CD4-positive, alpha-beta T cell treated with Interferon gamma for 1 hour (primary cell): ENCODE results near the gene LGALS12.

Experiments used
- DNase-seq: peaks from one replicate; pipeline ENCODE4 v3.0.0-alpha.2; 2020

The LGALS12 gene

DNA sequence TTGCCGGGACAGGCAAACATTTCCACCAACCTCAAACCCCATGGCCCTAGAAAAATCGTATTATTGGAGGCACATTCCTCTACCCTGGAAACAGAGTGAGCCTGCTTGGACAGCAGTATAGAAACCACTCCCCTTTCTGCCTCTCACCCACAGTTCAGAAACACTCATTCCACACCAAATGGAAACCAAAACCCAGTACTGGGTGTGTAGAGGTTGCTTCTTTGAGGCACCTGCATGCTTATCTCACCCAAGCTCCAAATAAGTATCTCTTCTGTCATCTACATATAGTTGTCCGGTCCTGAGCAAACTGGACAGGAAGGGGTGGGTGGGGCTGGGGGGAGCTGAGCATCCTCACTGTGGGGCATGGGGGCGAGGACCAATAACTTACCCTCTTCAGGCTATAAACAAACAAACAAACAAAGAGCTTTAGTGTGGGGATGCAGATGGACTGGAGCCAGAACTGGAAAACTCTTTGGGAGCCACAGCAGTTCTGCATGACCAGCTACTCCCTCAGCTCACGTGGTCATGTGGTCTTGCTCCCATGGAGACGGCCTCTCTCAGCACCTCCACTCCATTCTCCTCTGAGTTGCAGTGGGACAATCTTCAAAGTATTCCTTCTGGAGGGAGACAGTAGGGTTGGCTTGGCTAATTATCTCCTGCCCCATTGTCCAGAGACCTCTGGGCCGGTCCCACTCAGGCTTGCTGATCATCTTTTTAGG is 58.3 kb downstream of the LGALS12 start:
- DNase-seq = no peak

DNA sequence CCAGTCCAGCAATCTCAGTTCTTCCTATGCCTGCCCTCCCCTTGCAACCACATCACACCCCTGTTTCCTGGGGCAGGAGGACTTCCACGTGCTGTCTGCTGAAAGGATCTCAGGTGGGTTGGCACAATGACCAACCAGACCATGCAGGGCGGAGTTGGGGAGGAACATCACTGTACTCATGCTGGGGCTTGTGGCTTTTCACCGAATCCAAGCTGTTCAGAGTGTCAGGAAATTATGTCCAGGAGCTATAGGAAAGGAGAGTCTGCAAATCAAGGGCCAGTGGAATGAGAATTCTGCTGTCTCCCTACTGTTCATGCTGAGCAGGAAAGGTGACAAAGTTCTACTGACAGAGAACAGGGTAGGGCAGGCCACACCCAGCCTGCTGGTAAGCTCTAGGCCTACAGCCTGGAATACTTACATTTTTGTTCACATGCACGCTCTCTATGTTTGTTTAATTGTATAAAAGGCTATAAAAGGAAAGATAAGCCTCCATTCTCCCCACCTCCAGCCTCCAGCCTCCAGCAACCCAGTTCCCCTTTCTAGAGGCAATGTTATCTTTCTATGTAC is 59.0 kb downstream of the LGALS12 start:
- DNase-seq = no peak
